G401.6 (cell line): ENCODE measurements around the gene CERS1.

ENCODE experiments used
- FAIRE-seq: peaks from 2 replicates; lab custom pipeline; 2012; peaks lifted over from hg19 to GRCh38; lab: Jason Lieb, UNC

Gene CERS1

DNA sequence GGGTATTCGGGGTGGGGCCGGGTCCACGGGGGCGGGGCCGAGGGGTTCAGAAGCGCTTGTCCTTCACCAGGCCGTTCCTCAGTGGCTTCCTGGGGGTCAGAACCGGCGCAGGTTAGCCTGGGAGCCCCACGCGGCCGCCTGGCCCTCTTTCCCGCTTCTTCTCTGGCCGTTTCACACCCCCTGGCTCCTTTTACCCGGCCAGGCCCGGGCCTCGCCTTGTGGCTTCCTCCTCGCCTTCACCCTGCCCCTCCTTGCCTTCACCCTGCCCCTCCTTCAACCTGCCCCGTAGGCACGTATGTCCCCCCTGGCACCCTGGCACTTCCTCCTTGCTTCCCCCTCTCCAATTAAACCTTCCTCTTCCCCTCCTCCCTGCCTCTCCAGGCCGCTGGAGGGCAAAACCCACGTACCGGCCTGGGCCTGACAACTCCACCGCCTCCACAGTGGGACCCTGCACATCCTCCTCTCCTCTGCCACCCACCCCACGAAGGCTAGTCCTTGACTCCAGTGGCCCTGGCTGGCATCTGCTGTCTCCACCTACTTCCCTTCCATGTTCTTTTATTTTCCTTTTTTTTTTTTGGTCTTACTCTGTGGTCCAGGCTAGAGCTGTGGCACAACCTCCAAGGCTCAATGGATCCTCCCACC is 25.3 kb downstream of the CERS1 start:
- no peak for FAIRE-seq

DNA sequence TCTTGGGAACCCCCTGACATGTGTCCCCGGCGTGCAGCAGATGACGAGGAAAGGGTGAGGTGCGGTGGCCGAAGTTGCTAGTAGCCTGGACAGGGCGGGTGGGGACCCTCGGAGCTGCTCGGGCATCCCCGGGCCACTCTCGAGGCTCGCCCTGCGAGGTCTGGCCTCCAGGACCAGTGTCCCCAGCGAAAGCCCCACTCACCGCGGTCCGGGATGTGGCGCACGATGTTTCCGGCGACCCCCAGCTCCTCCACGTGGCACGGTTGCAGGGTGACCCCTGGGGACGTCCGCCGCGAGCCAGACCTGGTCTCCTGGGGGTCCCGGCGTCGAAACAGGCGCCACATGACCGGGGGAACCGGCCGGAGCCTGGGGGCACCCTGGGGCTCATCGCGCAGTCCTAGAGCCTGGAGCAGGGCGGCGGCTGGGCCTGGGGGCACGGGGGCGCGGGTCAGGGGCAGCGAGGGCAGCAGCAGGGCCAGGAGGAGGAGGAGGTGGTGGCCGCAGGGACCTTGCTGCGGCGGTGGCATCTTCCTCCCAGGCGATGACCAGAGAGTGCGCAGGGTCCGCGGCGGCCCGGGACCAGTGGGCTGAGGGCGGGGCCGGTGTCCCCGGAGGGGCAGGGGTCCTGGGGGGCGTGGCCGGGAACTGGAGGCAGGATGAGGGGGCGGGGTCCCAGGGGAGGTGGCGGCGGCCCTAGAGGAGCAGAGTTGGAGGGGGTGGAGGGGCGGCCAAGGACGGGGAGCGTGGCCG is 26.0 kb downstream of the CERS1 start:
- FAIRE-seq = no peak

DNA sequence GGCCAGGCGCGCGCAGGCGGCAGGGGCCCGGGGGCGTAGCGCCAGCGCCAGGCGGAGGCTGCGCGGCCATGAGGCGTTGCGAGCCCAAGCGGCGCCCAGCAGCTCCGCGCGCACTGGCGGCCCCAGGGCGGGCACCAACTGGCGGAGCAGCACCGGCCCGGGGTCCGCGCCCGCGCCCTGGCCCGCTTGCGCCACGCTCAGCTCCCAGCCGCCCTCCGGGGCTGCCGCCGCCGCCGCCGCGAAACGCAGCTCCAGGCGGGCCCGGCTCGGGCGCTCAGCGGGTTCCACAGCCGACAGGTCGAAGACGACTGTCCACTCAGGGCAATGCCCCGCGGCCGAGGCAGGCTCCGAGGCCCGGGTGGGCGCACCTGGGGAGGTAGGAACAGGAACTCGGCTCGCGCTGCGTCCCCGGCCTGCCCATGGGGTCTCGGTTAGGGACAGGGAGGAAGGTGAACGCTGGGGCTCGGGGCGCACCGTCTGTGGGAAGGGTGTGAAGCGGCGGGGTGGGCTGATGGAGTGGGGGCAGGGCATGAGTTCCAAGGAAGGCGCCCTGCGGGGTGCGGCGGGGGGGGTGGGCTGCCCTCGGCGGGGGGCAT is 26.8 kb downstream of the CERS1 start:
- no peak for FAIRE-seq

- no peak for FAIRE-seq
Observed at GRCh38 chr19:18868380-18869022, 27.5 kb downstream of the CERS1 start.

GRCh38 chr19:18867751-18868150 is 28.2 kb downstream of the CERS1 start:
- FAIRE-seq = no peak

DNA sequence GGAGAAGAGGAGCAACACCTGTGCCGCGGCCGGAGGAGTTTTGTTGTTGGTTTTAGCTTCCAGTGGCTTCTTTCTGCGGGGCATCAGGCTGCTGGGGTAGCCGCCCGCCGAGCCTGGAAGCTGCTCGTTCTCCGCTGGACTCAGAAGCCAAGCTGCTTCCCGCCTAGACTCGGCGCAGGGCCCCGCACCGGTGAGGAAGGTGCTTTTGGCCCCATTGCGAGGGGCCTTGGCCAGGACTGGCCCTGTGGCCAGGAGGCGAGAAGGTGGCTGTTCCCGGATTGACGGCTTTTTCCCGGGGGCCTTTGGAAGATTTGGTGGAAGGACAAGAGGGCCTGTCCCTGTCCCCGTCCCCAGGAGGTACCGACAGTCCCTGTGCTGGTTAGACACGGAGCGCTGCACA is 28.8 kb downstream of the CERS1 start:
- no peak for FAIRE-seq

GRCh38 chr19:18866800-18867123 is 29.2 kb downstream of the CERS1 start:
- no peak for FAIRE-seq

DNA sequence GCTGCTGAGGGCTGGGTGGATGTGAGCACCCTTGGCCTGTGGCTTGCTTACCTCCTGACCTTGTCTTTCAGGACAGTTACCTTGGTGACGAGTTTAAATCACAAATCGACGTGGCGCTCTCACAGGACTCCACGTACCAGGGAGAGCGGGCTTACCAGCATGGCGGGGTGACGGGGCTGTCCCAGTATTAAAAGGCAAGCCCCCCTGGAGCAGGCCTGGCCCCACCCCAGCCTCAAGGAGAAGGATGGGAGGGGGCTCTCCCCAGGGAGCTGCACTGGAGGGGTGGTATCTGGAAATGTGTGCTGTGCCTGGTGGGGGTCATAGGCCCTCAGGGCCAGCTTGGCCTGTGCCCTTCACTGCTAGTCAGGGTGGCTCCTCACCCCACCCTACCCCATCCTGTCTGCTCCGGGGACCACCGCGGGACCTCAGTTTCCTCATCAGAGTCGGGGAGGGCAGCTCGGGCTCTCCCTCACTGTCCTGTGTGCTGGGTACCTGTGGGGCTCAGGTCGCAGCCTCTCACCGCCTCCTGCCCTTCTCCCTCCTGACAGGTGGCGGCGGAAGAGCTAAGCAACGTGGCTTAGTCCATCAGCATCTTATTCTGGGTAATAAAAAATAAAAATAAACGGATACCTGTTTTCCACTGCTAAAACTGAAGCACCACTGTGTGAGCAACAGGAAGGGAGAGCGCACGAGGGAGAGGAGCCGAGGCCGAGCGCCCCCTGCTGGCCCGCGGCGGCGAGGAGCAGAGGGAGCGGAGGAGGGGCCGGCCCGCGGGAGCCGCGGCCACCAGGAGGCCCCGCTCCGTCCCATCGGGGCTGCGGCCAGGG is 29.8 kb downstream of the CERS1 start:
- no peak for FAIRE-seq

GRCh38 chr19:18865106-18865972 is 30.6 kb downstream of the CERS1 start:
- no peak for FAIRE-seq

DNA sequence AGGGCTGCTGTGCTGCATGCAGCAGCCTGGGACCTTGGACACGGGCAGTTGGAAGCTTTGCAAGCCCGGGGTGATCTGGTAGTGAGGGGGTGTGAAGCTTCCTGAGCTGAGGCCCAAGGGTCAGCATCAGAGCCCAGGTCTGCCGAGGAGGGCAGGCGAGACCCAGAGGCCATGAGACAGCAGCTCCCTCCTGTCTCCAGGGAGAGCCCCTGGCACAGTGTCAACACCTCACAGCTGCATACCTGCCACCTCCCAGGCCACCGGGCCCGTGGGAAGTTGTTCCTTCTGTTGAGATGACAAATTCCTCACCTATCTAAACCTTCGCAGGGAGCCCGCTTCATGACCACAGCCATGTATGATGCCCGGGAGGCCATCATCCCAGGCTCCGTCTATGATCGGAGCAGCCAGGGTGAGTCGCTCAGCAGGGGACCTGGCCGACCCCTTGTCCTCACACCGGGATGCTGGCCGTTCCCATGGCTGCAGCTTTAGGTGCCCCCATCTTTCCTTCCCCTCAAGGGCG is 32.1 kb downstream of the CERS1 start:
- no peak for FAIRE-seq

GRCh38 chr19:18862976-18863842 is 32.7 kb downstream of the CERS1 start:
- FAIRE-seq = no peak

DNA sequence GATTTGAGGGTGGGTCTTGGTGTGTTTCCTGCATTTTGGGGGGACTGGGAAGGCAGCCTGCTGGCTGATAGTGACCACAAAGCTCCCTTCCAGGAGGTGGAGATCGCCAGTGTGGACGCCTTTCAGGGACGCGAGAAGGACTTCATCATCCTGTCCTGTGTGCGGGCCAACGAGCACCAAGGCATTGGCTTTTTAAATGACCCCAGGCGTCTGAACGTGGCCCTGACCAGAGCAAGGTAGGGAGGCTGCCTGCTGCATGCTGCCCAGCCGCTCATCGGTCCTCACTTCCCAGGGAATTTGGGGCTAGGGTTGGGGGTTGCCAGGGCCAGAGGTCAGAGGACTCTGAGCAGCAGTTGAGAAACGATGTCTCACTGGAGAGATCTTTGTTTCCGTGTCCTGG is 34.0 kb downstream of the CERS1 start:
- FAIRE-seq = no peak

- FAIRE-seq = no peak
Observed at GRCh38 chr19:18861235-18861634, 34.7 kb downstream of the CERS1 start.

DNA sequence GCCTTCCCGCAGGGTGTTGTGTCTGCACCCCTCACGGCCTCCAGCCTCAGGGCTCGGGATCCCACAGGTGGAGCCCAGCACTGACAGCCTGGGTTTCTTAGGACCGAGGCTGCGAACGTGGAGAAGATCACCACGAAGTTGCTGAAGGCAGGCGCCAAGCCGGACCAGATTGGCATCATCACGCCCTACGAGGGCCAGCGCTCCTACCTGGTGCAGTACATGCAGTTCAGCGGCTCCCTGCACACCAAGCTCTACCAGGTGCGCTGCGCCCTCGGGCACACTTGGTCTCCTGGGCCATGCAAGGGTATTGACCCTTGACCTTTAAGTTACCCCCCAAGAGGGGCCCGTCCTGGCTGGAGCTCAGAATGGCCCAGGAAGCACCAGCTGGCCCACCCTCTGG is 35.2 kb downstream of the CERS1 start:
- no peak for FAIRE-seq

DNA sequence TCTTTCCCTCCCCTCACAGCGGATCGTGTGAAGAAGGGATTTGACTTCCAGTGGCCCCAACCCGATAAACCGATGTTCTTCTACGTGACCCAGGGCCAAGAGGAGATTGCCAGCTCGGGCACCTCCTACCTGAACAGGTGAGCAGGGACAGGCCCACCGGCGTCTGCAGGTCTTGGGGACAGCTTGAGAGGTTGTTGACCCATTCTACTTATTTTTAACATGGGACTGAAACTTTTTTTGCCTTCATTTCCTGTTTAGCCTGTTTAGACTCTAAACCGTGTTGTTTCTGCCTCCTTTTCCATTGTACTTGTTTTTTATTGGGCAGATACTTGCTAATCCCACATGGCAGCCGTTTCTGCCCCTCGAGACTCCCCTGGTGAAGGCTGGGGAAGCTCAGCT is 35.7 kb downstream of the CERS1 start:
- no peak for FAIRE-seq

DNA sequence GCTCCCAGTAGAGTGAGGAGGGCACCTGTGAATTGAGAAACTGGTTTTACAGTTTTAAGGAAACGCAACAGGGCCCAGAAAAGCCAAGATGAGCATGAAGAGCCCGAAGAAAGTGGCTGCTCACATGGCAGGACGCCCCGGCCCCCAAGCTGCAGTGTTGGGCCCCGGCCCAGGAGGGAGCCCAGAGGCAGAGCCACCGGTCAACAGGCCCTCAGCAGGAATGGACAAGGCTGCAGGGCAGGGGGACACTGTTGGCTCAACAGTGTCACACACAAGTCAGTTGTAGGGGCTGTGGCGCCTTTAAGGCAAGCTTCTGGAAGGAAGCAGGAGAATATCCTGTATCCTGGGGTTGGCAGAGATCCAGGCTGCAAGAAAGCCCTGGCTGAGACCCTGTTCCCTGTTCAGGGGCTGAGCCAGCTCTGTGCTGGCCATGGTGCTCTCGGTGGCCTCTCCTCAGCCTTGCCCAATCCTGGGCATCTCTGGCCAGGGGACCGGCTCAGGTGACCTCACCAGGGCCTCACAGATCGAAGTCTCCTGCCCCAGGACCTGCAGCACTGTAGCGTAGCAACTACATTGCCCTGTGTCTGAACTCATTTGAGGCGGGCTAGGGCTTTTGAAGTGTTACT is 36.2 kb downstream of the CERS1 start:
- no peak for FAIRE-seq

- FAIRE-seq = no peak
Observed at GRCh38 chr19:18858906-18859646, 36.9 kb downstream of the CERS1 start.

- FAIRE-seq = no peak
Observed at GRCh38 chr19:18857223-18857622, 38.7 kb downstream of the CERS1 start.
